ENCODE data around the gene SRSF5.

DNA sequence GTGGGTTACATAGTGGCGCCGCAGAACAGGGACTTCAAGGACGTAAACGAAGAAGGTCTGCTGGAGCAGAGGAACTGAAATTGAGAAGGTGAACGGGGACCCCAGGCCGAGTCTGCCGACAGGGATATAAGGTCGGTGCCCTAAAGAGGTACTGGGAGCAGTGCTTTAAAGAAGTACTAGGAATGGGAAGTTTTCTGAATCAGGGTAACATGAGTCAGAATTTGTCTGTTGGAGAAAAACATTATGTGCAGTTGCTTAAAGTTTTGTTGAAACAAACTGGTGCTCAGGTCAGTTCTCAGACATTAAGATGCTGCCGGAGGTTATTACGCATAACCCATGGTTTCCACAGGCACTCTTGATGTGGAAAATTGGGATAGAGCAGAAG is 44.9 kb downstream of the SRSF5 start:
- TF ChIP-seq POLR2A (IDR thresholded peaks at IDR 0.05) (no peak), EP300 (IDR thresholded peaks at IDR 0.05) (no peak)
- TF ChIP-seq, protein P1, sequence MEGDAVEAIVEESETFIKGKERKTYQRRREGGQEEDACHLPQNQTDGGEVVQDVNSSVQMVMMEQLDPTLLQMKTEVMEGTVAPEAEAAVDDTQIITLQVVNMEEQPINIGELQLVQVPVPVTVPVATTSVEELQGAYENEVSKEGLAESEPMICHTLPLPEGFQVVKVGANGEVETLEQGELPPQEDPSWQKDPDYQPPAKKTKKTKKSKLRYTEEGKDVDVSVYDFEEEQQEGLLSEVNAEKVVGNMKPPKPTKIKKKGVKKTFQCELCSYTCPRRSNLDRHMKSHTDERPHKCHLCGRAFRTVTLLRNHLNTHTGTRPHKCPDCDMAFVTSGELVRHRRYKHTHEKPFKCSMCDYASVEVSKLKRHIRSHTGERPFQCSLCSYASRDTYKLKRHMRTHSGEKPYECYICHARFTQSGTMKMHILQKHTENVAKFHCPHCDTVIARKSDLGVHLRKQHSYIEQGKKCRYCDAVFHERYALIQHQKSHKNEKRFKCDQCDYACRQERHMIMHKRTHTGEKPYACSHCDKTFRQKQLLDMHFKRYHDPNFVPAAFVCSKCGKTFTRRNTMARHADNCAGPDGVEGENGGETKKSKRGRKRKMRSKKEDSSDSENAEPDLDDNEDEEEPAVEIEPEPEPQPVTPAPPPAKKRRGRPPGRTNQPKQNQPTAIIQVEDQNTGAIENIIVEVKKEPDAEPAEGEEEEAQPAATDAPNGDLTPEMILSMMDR (IDR thresholded peaks at IDR 0.05), result no peak
